Measurements from ENCODE around the gene FOXP2. TPM values are rescaled to one million over a fixed set of nuclear protein-coding genes. Genes with fewer than 3 reads are reported as not detected.
A peak's percentile ranks its signal among the peaks of the same experiment; 100 is the strongest.
"Not testable (repeated sequence)": the region's sequence is repeated elsewhere in the genome, so short reads cannot be mapped to it uniquely, and the experiment has no call there.

The FOXP2 gene
- total RNA-seq, 1 donor from 2014 or later: 7.6 TPM

GRCh38 chr7:114569220-114569619 lies 154.6 kb downstream of the FOXP2 start:
- intact Hi-C loops (cut with DNase I): no loop called here
- H3K4me1 ChIP-seq: no peaks in the 10 kb centered on the region
- no peaks in the 10 kb centered on the region for H3K36me3 ChIP-seq
- DNase-seq: no peak
- no peaks in the 10 kb centered on the region for H3K27me3 ChIP-seq
- no peak overlapping the region for H3K4me3 ChIP-seq
- no peak overlapping the region for H3K27ac ChIP-seq
- TF ChIP-seq, protein P1, sequence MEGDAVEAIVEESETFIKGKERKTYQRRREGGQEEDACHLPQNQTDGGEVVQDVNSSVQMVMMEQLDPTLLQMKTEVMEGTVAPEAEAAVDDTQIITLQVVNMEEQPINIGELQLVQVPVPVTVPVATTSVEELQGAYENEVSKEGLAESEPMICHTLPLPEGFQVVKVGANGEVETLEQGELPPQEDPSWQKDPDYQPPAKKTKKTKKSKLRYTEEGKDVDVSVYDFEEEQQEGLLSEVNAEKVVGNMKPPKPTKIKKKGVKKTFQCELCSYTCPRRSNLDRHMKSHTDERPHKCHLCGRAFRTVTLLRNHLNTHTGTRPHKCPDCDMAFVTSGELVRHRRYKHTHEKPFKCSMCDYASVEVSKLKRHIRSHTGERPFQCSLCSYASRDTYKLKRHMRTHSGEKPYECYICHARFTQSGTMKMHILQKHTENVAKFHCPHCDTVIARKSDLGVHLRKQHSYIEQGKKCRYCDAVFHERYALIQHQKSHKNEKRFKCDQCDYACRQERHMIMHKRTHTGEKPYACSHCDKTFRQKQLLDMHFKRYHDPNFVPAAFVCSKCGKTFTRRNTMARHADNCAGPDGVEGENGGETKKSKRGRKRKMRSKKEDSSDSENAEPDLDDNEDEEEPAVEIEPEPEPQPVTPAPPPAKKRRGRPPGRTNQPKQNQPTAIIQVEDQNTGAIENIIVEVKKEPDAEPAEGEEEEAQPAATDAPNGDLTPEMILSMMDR (IDR thresholded peaks at IDR 0.05): no peak
- no peaks in the 10 kb centered on the region for H3K9me3 ChIP-seq
- ATAC-seq: no peak

- no peaks in the 10 kb centered on the region for H3K27me3 ChIP-seq
- H3K27ac ChIP-seq: no peak overlapping the region
- TF ChIP-seq, protein P1 (IDR thresholded peaks at IDR 0.05): no peak
- no peaks in the 10 kb centered on the region for H3K4me1 ChIP-seq
- H3K4me3 ChIP-seq: no peak overlapping the region
- no peak for DNase-seq
- peak; percentile 23 for ATAC-seq
- no peaks in the 10 kb centered on the region for H3K36me3 ChIP-seq
- H3K9me3 ChIP-seq: no peaks in the 10 kb centered on the region
- intact Hi-C loops (cut with DNase I): no loop called here
Observed at GRCh38 chr7:114574384-114574783, 159.8 kb downstream of the FOXP2 start.

DNA sequence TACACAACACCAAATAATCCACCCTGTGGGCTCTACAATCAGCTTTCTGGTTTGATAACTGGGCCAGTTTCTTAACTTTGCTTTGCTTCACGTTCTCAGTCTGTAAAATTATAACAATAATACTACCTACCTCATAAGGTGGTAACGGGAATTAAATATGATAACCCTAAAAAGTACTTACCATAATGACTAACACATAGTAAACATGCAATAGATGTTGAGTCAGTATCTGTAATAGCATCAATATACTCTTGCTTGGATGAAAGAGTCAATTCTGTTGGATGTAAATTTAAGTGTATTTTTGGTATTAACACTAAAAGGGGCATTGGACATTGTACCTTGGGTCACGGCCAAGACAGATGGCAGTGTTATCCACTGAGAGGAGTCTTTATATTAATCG lies 160.5 kb downstream of the FOXP2 start:
- ATAC-seq (no peak), DNase-seq (no peak)
- H3K27ac ChIP-seq: no peak overlapping the region
- H3K9me3 ChIP-seq: no peaks in the 10 kb centered on the region
- no peak overlapping the region for H3K4me3 ChIP-seq
- H3K27me3 ChIP-seq: no peaks in the 10 kb centered on the region
- no peaks in the 10 kb centered on the region for H3K36me3 ChIP-seq
- no peaks in the 10 kb centered on the region for H3K4me1 ChIP-seq
- TF ChIP-seq, protein P1 (IDR thresholded peaks at IDR 0.05): no peak
- intact Hi-C loops (cut with DNase I): no loop called here

DNA sequence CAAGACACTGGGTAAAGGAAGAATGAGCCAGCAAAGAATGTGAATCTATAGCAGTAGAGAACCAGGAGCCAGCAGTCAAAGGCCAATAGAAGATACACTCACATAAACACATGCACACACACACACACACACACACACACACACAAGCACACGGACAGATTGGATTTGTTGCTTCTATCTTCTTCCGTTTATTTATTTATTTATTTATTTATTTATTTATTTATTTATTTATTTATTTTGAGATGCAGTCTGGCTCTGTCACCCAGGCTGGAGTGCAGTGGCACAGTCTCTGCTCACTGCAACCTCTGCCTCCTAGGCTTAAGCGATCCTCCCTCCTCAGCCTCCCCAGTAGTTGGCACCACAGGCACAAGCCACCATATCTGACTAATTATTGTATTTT lies 166.3 kb downstream of the FOXP2 start:
- intact Hi-C loops (cut with DNase I); ATAC-seq; H3K9me3 ChIP-seq; H3K36me3 ChIP-seq; DNase-seq; H3K4me1 ChIP-seq; H3K4me3 ChIP-seq; H3K27ac ChIP-seq; H3K27me3 ChIP-seq: not testable (repeated sequence)

GRCh38 chr7:114588506-114588905 lies 173.9 kb downstream of the FOXP2 start:
- Histone ChIP-seq H3K27me3 (no peaks in the 10 kb centered on the region), H3K36me3 (no peaks in the 10 kb centered on the region), H3K4me3 (no peak overlapping the region), H3K4me1 (no peaks in the 10 kb centered on the region), H3K9me3 (no peaks in the 10 kb centered on the region), H3K27ac (no peak overlapping the region)
- ATAC-seq: no peak
- intact Hi-C loops (cut with DNase I): no loop called here
- DNase-seq: no peak
- TF ChIP-seq, protein P1 (IDR thresholded peaks at IDR 0.05): no peak

GRCh38 chr7:114589436-114589835 lies 174.8 kb downstream of the FOXP2 start:
- Histone ChIP-seq H3K4me3 (no peak overlapping the region), H3K4me1 (no peaks in the 10 kb centered on the region), H3K9me3 (no peaks in the 10 kb centered on the region), H3K36me3 (no peaks in the 10 kb centered on the region), H3K27me3 (no peaks in the 10 kb centered on the region), H3K27ac (no peak overlapping the region)
- no peak for DNase-seq
- TF ChIP-seq, protein P1 (IDR thresholded peaks at IDR 0.05): no peak
- intact Hi-C loops (cut with DNase I): no loop called here
- ATAC-seq: no peak
